Measurements from ENCODE around the gene YIF1B. TPM values are rescaled to one million over a fixed set of nuclear protein-coding genes. Genes with fewer than 3 reads are reported as not detected.

Gene YIF1B
- polyA plus RNA-seq, 1 experiment = 44.9 TPM

GRCh38 chr19:38308006-38308766, 7.6 kb downstream of the YIF1B start:
- POLR2A ChIA-PET = no interaction called here

DNA sequence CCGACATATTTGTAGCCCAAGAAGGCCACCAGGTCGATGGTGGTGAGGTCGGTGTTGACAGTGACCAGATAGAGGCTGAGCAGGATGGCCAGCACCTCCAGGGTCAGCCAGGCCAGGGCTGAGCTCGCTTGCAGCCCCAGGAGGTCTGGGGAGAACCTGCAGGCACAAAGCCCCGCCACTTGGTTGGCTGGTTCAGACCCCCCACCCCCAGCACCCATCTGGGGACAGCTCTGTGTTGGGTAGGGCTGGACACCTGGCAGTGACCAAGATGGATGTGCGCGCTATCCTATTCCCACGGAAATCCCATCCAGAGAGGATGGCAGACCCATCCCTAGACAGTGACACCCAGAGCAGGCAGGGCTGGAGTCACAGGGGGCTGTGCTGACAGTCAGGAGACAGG, 8.2 kb downstream of the YIF1B start:
- ChIA-PET CTCF (interaction anchor here (1.1 kb wide), 1 partner anchor 11 kb away, joined by 5 read pairs; no protein-coding TSS in a partner anchor), POLR2A (interaction anchor here (0.5 kb wide), 1 partner anchor 87 kb away, joined by 3 read pairs; no protein-coding TSS in a partner anchor)

More at GRCh38 chr19:38308006-38308766, 7.6 kb downstream of the YIF1B start:
- TF ChIP-seq, protein P1, sequence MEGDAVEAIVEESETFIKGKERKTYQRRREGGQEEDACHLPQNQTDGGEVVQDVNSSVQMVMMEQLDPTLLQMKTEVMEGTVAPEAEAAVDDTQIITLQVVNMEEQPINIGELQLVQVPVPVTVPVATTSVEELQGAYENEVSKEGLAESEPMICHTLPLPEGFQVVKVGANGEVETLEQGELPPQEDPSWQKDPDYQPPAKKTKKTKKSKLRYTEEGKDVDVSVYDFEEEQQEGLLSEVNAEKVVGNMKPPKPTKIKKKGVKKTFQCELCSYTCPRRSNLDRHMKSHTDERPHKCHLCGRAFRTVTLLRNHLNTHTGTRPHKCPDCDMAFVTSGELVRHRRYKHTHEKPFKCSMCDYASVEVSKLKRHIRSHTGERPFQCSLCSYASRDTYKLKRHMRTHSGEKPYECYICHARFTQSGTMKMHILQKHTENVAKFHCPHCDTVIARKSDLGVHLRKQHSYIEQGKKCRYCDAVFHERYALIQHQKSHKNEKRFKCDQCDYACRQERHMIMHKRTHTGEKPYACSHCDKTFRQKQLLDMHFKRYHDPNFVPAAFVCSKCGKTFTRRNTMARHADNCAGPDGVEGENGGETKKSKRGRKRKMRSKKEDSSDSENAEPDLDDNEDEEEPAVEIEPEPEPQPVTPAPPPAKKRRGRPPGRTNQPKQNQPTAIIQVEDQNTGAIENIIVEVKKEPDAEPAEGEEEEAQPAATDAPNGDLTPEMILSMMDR (IDR thresholded peaks at IDR 0.05; ENCODE audit: low read depth, low read length) = no peak
- CTCF ChIA-PET = interaction anchor here (1.1 kb wide), 1 partner anchor 11 kb away, joined by 5 read pairs; no protein-coding TSS in a partner anchor
- no peak overlapping the region for H3K27ac ChIP-seq (ENCODE audit: low read depth, low read length)
- no peak for DNase-seq (ENCODE audit: low read depth, low spot score)
- H3K27me3 ChIP-seq (ENCODE audit: control insufficient read depth, insufficient read depth, low read length) = no peaks in the 10 kb centered on the region
- no peaks in the 10 kb centered on the region; the same call in 1 of the 2 replicates for H3K9me3 ChIP-seq (ENCODE audit: control insufficient read depth, insufficient read depth, low read length)
- no peak overlapping the region for H3K4me3 ChIP-seq (ENCODE audit: low read depth, low read length)

DNA sequence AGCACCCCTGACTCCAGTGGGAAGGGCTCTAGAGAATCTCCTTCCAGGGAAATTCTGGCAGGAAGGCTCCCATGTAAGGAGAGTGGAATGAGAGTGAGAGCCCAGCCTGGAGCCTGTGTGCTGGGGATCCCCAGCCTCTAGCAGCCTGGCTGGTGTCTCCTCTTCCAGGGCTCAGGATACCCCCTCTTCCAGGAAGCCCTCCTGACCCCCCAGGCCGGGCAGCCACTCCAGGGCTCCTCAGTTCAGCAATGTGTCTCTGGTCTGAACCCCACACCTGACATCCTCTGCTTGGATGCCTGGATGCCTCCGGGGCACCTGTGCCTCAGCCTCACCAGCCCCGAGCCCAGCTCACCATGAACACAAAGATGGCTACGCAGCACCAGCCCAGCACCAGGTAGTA, 8.7 kb downstream of the YIF1B start:
- DNase-seq (ENCODE audit: low read depth, low spot score) = no peak
- no peaks in the 10 kb centered on the region; the same call in 1 of the 2 replicates for H3K9me3 ChIP-seq (ENCODE audit: control insufficient read depth, insufficient read depth, low read length)
- no peak overlapping the region for H3K4me3 ChIP-seq (ENCODE audit: low read depth, low read length)
- ChIA-PET POLR2A (interaction anchor here (0.5 kb wide), 1 partner anchor 87 kb away, joined by 3 read pairs; no protein-coding TSS in a partner anchor), CTCF (no interaction called here)
- no peaks in the 10 kb centered on the region for H3K27me3 ChIP-seq (ENCODE audit: control insufficient read depth, insufficient read depth, low read length)
- TF ChIP-seq, protein P1 (IDR thresholded peaks at IDR 0.05; ENCODE audit: low read depth, low read length) = no peak
- H3K27ac ChIP-seq (ENCODE audit: low read depth, low read length) = no peak overlapping the region

More for the DNA sequence above, 8.2 kb downstream of the YIF1B start:
- TF ChIP-seq, protein P1 (IDR thresholded peaks at IDR 0.05; ENCODE audit: low read depth, low read length) = no peak
- DNase-seq (ENCODE audit: low read depth, low spot score) = no peak
- H3K4me3 ChIP-seq (ENCODE audit: low read depth, low read length) = no peak overlapping the region
- H3K27ac ChIP-seq (ENCODE audit: low read depth, low read length) = no peak overlapping the region
- no peaks in the 10 kb centered on the region for H3K27me3 ChIP-seq (ENCODE audit: control insufficient read depth, insufficient read depth, low read length)
- H3K9me3 ChIP-seq (ENCODE audit: control insufficient read depth, insufficient read depth, low read length) = no peaks in the 10 kb centered on the region; the same call in 1 of the 2 replicates

DNA sequence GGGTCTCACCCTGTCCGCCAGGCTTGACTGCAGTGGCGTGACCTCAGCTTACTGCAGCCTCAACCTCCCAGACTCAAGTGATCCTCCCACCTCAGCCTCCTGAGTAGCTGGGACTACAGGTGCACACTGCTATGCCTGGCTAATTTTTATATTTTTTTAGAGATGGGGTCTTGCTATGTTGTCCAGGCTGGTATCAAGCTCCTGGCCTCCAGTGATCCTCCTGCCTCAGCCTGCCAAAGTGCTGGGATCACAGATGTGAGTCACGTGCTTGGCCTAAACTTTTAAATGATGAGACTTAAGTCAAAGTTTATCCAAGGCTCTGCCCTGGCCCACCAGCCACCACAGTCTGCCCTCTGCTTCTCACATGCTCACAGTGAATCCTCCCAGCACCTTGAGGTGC, 9.5 kb downstream of the YIF1B start:
- TF ChIP-seq, protein P1 (IDR thresholded peaks at IDR 0.05; ENCODE audit: low read depth, low read length) = no peak
- Histone ChIP-seq H3K4me3 (ENCODE audit: low read depth, low read length) (no peak overlapping the region), H3K9me3 (ENCODE audit: control insufficient read depth, insufficient read depth, low read length) (no peaks in the 10 kb centered on the region; the same call in 1 of the 2 replicates), H3K27ac (ENCODE audit: low read depth, low read length) (no peak overlapping the region), H3K27me3 (ENCODE audit: control insufficient read depth, insufficient read depth, low read length) (no peaks in the 10 kb centered on the region)
- POLR2A ChIA-PET = interaction anchor here (0.6 kb wide), 1 partner anchor 9 kb away, joined by 3 read pairs; no protein-coding TSS in a partner anchor
- DNase-seq (ENCODE audit: low read depth, low spot score) = no peak
- CTCF ChIA-PET = no interaction called here

GRCh38 chr19:38304866-38305429, 10.8 kb downstream of the YIF1B start:
- no peak for DNase-seq (ENCODE audit: low read depth, low spot score)
- POLR2A ChIA-PET = no interaction called here
- TF ChIP-seq, protein P1 (IDR thresholded peaks at IDR 0.05; ENCODE audit: low read depth, low read length) = no peak
- CTCF ChIA-PET = no interaction called here
- no peak overlapping the region for H3K4me3 ChIP-seq (ENCODE audit: low read depth, low read length)
- no peaks in the 10 kb centered on the region; the same call in 1 of the 2 replicates for H3K9me3 ChIP-seq (ENCODE audit: control insufficient read depth, insufficient read depth, low read length)
- no peaks in the 10 kb centered on the region for H3K27me3 ChIP-seq (ENCODE audit: control insufficient read depth, insufficient read depth, low read length)
- no peak overlapping the region for H3K27ac ChIP-seq (ENCODE audit: low read depth, low read length)

All from AG04450 (cell line).